Peyer's patch (tissue), 4 donors: ENCODE data around the gene TNKS1BP1.

Experiments
- POLR2A ChIP-seq, 2 donors: fragments of 450-650 bp; IDR thresholded peaks; one replicate each; pipeline ENCODE4 v1.5.1; 2017; ENCODE audit warnings: antibody characterized with exemption in 2 of 2, mild to moderate bottlenecking in 2 of 2, moderate library complexity in 2 of 2
- TF ChIP-seq, protein P1 (sequence below), 6 experiments: fragments of 450-650 bp in 4 of 6; fragments of 200-600 bp in 2 of 6; sonication (generic) in 1 of 6; IDR thresholded peaks; one replicate each; pipeline ENCODE4 v1.5.1; 2017 to 2019; ENCODE audit warnings: antibody characterized with exemption in 6 of 6, mild to moderate bottlenecking in 3 of 6, moderate library complexity in 1 of 6

DNA sequence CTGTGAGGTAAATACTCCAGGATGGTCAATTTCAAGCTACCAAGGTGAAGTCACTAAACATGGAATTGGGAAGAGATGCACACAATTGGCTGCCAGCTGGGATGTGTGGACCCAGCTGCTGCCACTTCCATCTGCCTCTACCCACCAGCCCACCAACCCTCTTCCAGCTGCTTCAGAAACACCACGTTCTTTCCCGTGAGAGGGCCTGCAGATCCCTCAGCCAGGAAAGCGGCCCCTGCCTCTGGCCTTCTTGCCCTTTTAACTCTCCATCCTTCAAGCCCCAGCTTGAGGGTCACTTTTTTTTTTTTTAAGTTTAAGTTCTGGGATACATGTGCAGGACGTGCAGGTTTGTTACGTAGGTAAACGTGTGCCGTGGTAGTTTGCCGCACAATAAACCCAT is 36.2 kb upstream of the TNKS1BP1 start:
- TF ChIP-seq, protein P1, sequence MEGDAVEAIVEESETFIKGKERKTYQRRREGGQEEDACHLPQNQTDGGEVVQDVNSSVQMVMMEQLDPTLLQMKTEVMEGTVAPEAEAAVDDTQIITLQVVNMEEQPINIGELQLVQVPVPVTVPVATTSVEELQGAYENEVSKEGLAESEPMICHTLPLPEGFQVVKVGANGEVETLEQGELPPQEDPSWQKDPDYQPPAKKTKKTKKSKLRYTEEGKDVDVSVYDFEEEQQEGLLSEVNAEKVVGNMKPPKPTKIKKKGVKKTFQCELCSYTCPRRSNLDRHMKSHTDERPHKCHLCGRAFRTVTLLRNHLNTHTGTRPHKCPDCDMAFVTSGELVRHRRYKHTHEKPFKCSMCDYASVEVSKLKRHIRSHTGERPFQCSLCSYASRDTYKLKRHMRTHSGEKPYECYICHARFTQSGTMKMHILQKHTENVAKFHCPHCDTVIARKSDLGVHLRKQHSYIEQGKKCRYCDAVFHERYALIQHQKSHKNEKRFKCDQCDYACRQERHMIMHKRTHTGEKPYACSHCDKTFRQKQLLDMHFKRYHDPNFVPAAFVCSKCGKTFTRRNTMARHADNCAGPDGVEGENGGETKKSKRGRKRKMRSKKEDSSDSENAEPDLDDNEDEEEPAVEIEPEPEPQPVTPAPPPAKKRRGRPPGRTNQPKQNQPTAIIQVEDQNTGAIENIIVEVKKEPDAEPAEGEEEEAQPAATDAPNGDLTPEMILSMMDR (IDR thresholded peaks at IDR 0.05): no peak
- no peak for TF ChIP-seq POLR2A (IDR thresholded peaks at IDR 0.05)
